T-cell (primary cell): ENCODE measurements around the gene EGFL8. TPM values are rescaled to one million over a fixed set of nuclear protein-coding genes. Genes with fewer than 3 reads are reported as not detected.
A peak's percentile ranks its signal among the peaks of the same experiment; 100 is the strongest.

ENCODE experiments used
- ATAC-seq, 4 experiments: fragments of 200-7000 bp in 3 of 4; fragments of 150-1000 bp in 1 of 4; cut with Tn5 transposase; replicated peaks in 1 of 4; 1 replicate in 3 of 4; 2 replicates in 1 of 4; pipeline ENCODE4 v1.10.0; 2021; ENCODE audit warnings: moderate library complexity in 3 of 4, mild to moderate bottlenecking in 2 of 4, moderate number of reproducible peaks in 1 of 4
- CTCF ChIA-PET, 2 donors: fragments of 300-600 bp; sonication (Branson Sonifier 250); formaldehyde crosslinking; loops; one replicate each; lab custom pipeline; 2022; ENCODE audit warnings: antibody characterized with exemption in 2 of 2; lab: Charles Lee
- POLR2A ChIA-PET, 2 donors: fragments of 300-600 bp; sonication (Branson Sonifier 250); formaldehyde crosslinking; loops; one replicate each; lab custom pipeline; 2022; ENCODE audit warnings: antibody characterized with exemption in 2 of 2; lab: Charles Lee
- DNase-seq, 35 experiments: peaks; one replicate each; pipeline versions ENCODE4 v3.0.0 to v3.0.0-alpha.2; 2013 to 2023
- H3K27ac ChIP-seq: one replicate; pipeline ENCODE4 v1.5.1; 2013; ENCODE audit warnings: low read length
- H3K27me3 ChIP-seq, 2 experiments: replicated peaks in 1 of 2; 1 replicate in 1 of 2; 2 replicates in 1 of 2; pipeline versions ENCODE4 v1.6.1 to v1.7.0; 2013; ENCODE audit warnings: low read length in 1 of 2, mixed read lengths in 1 of 2; ENCODE audit not compliant: control insufficient read depth in 2 of 2, insufficient read depth in 2 of 2; ENCODE audit errors: extremely low read depth in 1 of 2
- H3K36me3 ChIP-seq, 2 donors: 1 replicate in 1 of 2; 2 replicates in 1 of 2; pipeline versions ENCODE4 v1.6.1 to v1.7.0; 2013; ENCODE audit warnings: low read length in 1 of 2; ENCODE audit not compliant: control insufficient read depth in 2 of 2, insufficient read depth in 1 of 2; ENCODE audit errors: extremely low read depth in 1 of 2
- H3K4me1 ChIP-seq, 2 experiments: 1 replicate in 1 of 2; 2 replicates in 1 of 2; pipeline versions ENCODE4 v1.6.1 to v1.7.0; 2013; ENCODE audit warnings: low read length in 2 of 2, mixed read lengths in 1 of 2; ENCODE audit not compliant: insufficient read depth in 2 of 2, control insufficient read depth in 1 of 2; ENCODE audit errors: extremely low read depth in 1 of 2
- H3K4me3 ChIP-seq, 2 donors: 1 replicate in 1 of 2; 2 replicates in 1 of 2; pipeline versions ENCODE4 v1.5.1 to v1.7.0; 2013; ENCODE audit warnings: mild to moderate bottlenecking in 2 of 2, low read length in 1 of 2, moderate library complexity in 1 of 2; ENCODE audit not compliant: control insufficient read depth in 1 of 2; ENCODE audit errors: extremely low read depth in 1 of 2
- H3K9me3 ChIP-seq: 2 replicates; pipeline ENCODE4 v1.7.0; 2013
- H3K27ac Mint-ChIP-seq, 2 donors: one replicate each; pipeline ENCODE4 v1.8.0; 2020 to 2021; ENCODE audit warnings: mild to moderate bottlenecking in 2 of 2, mixed read lengths in 2 of 2
- H3K27me3 Mint-ChIP-seq, 2 donors: one replicate each; pipeline ENCODE4 v1.8.0; 2021 to 2022; ENCODE audit warnings: mixed read lengths in 2 of 2
- H3K36me3 Mint-ChIP-seq: one replicate; pipeline ENCODE4 v1.8.0; 2021; ENCODE audit warnings: mixed read lengths
- H3K4me1 Mint-ChIP-seq, 3 donors: one replicate each; pipeline ENCODE4 v1.8.0; 2020 to 2022; ENCODE audit warnings: mixed read lengths in 3 of 3, mild to moderate bottlenecking in 1 of 3
- H3K4me3 Mint-ChIP-seq, 3 donors: one replicate each; pipeline ENCODE4 v1.8.0; 2020 to 2022; ENCODE audit warnings: mild to moderate bottlenecking in 3 of 3, mixed read lengths in 3 of 3, moderate library complexity in 3 of 3
- H3K9me3 Mint-ChIP-seq, 3 donors: one replicate each; pipeline ENCODE4 v1.8.0; 2020 to 2022; ENCODE audit warnings: mixed read lengths in 3 of 3
- WGBS: methylation state at CpG from one replicate; pipeline ENCODE4 v1.1.5; 2013; ENCODE audit warnings: missing lambda C conversion rate; ENCODE audit not compliant: insufficient coverage; 5-methylcytosine and 5-hydroxymethylcytosine counted together
- total RNA-seq, 35 experiments: library from RNA in 6 of 35; stranded (reverse) in 6 of 35; fragments of 120-200 nt in 1 of 35; gene quantifications; one replicate each; pipeline versions ENCODE4 v1.2.1 to v1.2.4 and lab custom pipeline; 2013 to 2026

EGFL8 gene
- total RNA-seq: 10 to 100 TPM; 13.9 to 18.9 (median 16.9) TPM
- 6.8 TPM for total RNA-seq (2013)
- total RNA-seq (lab: John Stamatoyannopoulos, UW): 0.06 to 2.3 (median 0.73) reads per million in 29 experiments

DNA sequence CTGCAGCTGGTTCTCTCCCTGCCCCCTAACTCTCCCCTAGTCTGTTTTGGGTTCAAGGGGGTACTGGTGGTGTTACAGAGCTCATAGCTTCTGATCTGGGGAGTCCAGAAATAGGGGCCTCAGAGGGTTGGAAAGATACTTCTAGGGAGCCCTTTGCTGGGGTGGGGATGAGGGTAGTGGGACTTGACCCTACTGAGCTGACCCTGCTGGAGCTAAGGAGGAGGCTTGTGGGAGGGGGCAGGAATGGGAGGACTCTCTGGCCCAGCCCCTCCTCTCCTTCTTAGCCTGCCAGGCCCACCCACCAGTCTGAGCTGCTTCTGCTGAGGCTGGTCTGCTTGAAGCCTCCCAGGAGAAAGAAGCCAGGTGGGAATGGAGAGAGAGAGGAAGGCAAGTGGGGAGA, at the start of gene EGFL8:
Gene EGFL8 (plus strand): TSS at position 301 of the 400 bp plus-strand sequence. CDS start 1,571 bp downstream, outside the sequence.
- ChIA-PET CTCF (no interaction called here), POLR2A (no interaction called here)
- no peak for ATAC-seq
- Mint-ChIP-seq H3K36me3 (peaks cover 26% of the 10 kb centered on the region), H3K4me1 (no peaks in the 10 kb centered on the region), H3K9me3 (no peaks in the 10 kb centered on the region), H3K27ac (no peak within 1 kb of the TSS), H3K27me3 (no peaks in the 10 kb centered on the region), H3K4me3 (no peak within 1 kb of the TSS)
- H3K9me3 ChIP-seq: no peaks in the 10 kb centered on the region
- H3K4me1 ChIP-seq: no peaks in the 10 kb centered on the region
- no peak within 1 kb of the TSS for H3K27ac ChIP-seq
- no peaks in the 10 kb centered on the region for H3K27me3 ChIP-seq
- H3K36me3 ChIP-seq: peaks cover 0 to 24% of the 10 kb centered on the region in 2 donors
- DNase-seq: no peak
- H3K4me3 ChIP-seq: no peak within 1 kb of the TSS

GRCh38 chr6:32114796-32115195, 49.6 kb upstream of the EGFL8 start:
- H3K36me3 Mint-ChIP-seq: peaks cover 38% of the 10 kb centered on the region
- no peak overlapping the region for H3K27ac ChIP-seq
- H3K4me3 Mint-ChIP-seq: no peak overlapping the region

GRCh38 chr6:32115623-32116022, 48.8 kb upstream of the EGFL8 start:
- peaks cover 0 to 4% of the 10 kb centered on the region in 2 experiments for H3K4me1 ChIP-seq
- peaks cover 14 to 54% of the 10 kb centered on the region in 2 donors for H3K36me3 ChIP-seq
- no peaks in the 10 kb centered on the region for H3K9me3 Mint-ChIP-seq
- DNase-seq (no peak), ATAC-seq (no peak)
- no peak overlapping the region for H3K4me3 ChIP-seq
- H3K27me3 Mint-ChIP-seq: no peaks in the 10 kb centered on the region
- H3K36me3 Mint-ChIP-seq: peaks cover 39% of the 10 kb centered on the region
- peaks cover 11 to 22% (median 12%) of the 10 kb centered on the region in 3 donors for H3K4me1 Mint-ChIP-seq
- no peaks in the 10 kb centered on the region for H3K27me3 ChIP-seq
- no peak overlapping the region for H3K27ac ChIP-seq
- no peaks in the 10 kb centered on the region for H3K9me3 ChIP-seq
- H3K4me3 Mint-ChIP-seq: no peak overlapping the region
- CTCF ChIA-PET: no interaction called here
- WGBS: 92% methylated on average over 5 of the region's 6 CpGs
- POLR2A ChIA-PET: no interaction called here
- peak overlapping the region in 1 of 2 donors; percentile 44 for H3K27ac Mint-ChIP-seq

More at GRCh38 chr6:32114796-32115195, 49.6 kb upstream of the EGFL8 start:
- Histone ChIP-seq H3K4me3 (no peak overlapping the region), H3K36me3 (peaks cover 12 to 45% of the 10 kb centered on the region in 2 donors), H3K27me3 (no peaks in the 10 kb centered on the region), H3K4me1 (peaks cover 0 to 6% of the 10 kb centered on the region in 2 experiments), H3K9me3 (no peaks in the 10 kb centered on the region)
- DNase-seq (no peak), ATAC-seq (no peak)
- H3K4me1 Mint-ChIP-seq: peaks cover 13 to 18% (median 14%) of the 10 kb centered on the region in 3 donors
- peak overlapping the region in 1 of 2 donors; percentile 76 for H3K27ac Mint-ChIP-seq
- ChIA-PET POLR2A (interaction anchor here in 1 of 2 donors (0.7 kb wide), 1 partner anchor 1580 kb away, joined by 6 read pairs; no protein-coding TSS in a partner anchor), CTCF (no interaction called here)
- no peaks in the 10 kb centered on the region for H3K27me3 Mint-ChIP-seq
- no peaks in the 10 kb centered on the region for H3K9me3 Mint-ChIP-seq
- WGBS: 95% methylated on average over 3 of the region's 8 CpGs

DNA sequence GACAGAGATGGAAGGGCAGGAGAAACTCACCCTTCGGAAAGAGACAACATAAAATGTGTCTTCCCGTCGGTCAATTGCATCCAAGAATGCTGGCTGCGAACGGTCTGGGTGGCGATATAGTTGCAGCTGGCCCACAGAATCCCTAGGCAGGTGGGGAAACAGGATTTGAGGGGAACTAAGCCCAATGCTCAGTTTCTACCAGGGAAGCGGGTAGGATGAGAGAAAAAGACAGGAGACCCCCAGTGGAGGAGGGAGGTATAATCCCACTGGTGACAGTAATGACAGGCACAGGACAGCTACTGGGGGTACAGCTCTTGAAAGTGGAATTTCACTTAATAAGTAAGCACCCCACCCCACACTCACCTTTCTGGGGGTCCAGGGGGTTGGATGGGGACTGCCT, 47.7 kb upstream of the EGFL8 start:
- Mint-ChIP-seq H3K36me3 (peaks cover 47% of the 10 kb centered on the region), H3K27ac (no peak overlapping the region), H3K9me3 (no peaks in the 10 kb centered on the region), H3K4me3 (no peak overlapping the region), H3K27me3 (no peaks in the 10 kb centered on the region), H3K4me1 (peaks cover 11 to 18% (median 12%) of the 10 kb centered on the region in 3 donors)
- no peaks in the 10 kb centered on the region for H3K27me3 ChIP-seq
- peaks cover 0 to 5% of the 10 kb centered on the region in 2 experiments for H3K4me1 ChIP-seq
- no peak overlapping the region for H3K4me3 ChIP-seq
- peaks cover 18 to 63% of the 10 kb centered on the region in 2 donors for H3K36me3 ChIP-seq
- no peaks in the 10 kb centered on the region for H3K9me3 ChIP-seq
- no peak for ATAC-seq
- peak in 1 of 35 experiments; percentile 25 for DNase-seq
- WGBS: 94% methylated on average over 6 of the region's 7 CpGs
- ChIA-PET POLR2A (no interaction called here), CTCF (interaction anchor here (0.6 kb wide), 2 partner anchors 12 to 36 kb away, joined by 3 to 5 read pairs; partner anchors contain the start of gene ATF6B (in 1 of the 2))
- no peak overlapping the region for H3K27ac ChIP-seq

DNA sequence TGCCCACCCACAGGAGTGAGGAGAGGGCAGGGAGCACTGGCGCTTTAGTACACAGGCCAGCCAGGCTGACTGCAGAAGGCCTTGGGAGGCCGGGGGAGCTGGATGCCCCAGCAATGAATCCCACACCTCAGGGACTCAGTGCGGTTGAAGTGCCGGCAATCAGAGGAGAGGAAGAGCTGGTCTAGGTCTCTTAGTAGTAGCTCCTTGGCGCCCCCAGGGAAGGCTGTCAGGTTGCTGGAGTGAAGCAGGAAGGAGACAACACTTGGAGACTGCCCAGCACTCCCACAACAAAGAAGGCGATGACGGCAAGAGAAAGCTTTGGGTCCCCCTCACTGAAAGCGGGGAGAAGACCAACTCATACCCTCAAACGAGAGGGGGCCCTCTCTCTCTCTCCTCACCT, 46.9 kb upstream of the EGFL8 start:
- no peaks in the 10 kb centered on the region for H3K9me3 ChIP-seq
- WGBS: 100% methylated on average over 1 of the region's 9 CpGs
- Mint-ChIP-seq H3K27ac (no peak overlapping the region), H3K36me3 (peaks cover 53% of the 10 kb centered on the region), H3K9me3 (no peaks in the 10 kb centered on the region), H3K4me3 (no peak overlapping the region), H3K4me1 (peaks cover 11 to 16% (median 15%) of the 10 kb centered on the region in 3 donors), H3K27me3 (no peaks in the 10 kb centered on the region)
- no peak for DNase-seq
- no peaks in the 10 kb centered on the region for H3K27me3 ChIP-seq
- ChIA-PET CTCF (interaction anchor here in 1 of 2 donors (0.6 to 0.8 kb wide), 2 partner anchors 35 to 424 kb away, joined by 3 to 5 read pairs; no protein-coding TSS in a partner anchor), POLR2A (no interaction called here)
- H3K27ac ChIP-seq: no peak overlapping the region
- peaks cover 18 to 71% of the 10 kb centered on the region in 2 donors for H3K36me3 ChIP-seq
- H3K4me1 ChIP-seq: peaks cover 0 to 7% of the 10 kb centered on the region in 2 experiments
- no peak for ATAC-seq
- no peak overlapping the region for H3K4me3 ChIP-seq

GRCh38 chr6:32118782-32119628, 45.4 kb upstream of the EGFL8 start:
- ChIA-PET POLR2A (interaction anchor here in 1 of 2 donors (0.6 kb wide), 1 partner anchor 304 kb away, joined by 16 read pairs; no protein-coding TSS in a partner anchor), CTCF (interaction anchor here (1.3 to 1.4 kb wide), 2 partner anchors 36 to 77 kb away, joined by 3 to 4 read pairs; no protein-coding TSS in a partner anchor)
- Histone ChIP-seq H3K36me3 (peaks cover 21 to 78% of the 10 kb centered on the region in 2 donors), H3K4me1 (peaks cover 0 to 12% of the 10 kb centered on the region in 2 experiments), H3K4me3 (no peak overlapping the region), H3K27me3 (no peaks in the 10 kb centered on the region), H3K9me3 (no peaks in the 10 kb centered on the region), H3K27ac (no peak overlapping the region)
- Mint-ChIP-seq H3K27ac (peak overlapping the region in 1 of 2 donors; percentile 79), H3K4me1 (peaks cover 11 to 22% (median 19%) of the 10 kb centered on the region in 3 donors), H3K4me3 (no peak overlapping the region), H3K36me3 (peaks cover 56% of the 10 kb centered on the region), H3K9me3 (no peaks in the 10 kb centered on the region), H3K27me3 (no peaks in the 10 kb centered on the region)
- DNase-seq (peak in 34 of 35 experiments; percentile 16 to 76 (median 55)), ATAC-seq (peak; percentile 71 to 92 (median 84))
- 24% methylated on average over 9 of the region's 17 CpGs for WGBS
